Measurements from ENCODE around the gene RPL41. TPM values are rescaled to one million over a fixed set of nuclear protein-coding genes. Genes with fewer than 3 reads are reported as not detected.

RPL41 gene
- total and polyA plus RNA-seq, 9 donors: 4,607 to 9,217 (median 5,456) TPM

DNA sequence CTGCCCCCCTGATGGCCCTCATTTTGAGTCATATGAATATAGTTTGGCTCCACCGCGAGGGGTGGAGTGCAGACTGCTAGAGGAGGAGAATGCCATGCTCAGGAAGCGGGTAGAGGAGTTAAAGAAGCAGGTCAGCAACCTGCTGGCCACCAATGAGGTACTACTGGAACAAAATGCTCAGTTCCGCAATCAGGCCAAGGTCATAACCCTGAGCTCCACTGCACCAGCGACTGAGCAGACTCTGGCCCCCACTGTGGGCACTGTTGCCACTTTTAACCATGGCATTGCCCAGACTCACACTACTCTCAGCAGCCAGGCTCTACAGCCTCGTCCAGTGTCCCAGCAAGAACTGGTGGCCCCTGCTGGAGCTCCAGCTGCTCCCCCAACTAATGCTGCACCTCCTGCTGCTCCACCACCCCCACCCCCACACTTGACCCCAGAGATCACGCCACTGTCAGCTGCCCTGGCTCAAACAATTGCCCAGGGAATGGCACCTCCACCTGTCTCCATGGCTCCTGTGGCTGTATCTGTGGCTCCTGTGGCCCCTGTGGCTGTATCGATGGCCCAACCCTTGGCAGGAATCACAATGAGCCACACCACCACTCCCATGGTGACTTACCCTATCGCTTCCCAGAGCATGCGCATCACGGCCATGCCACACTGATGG, 4.9 kb downstream of the RPL41 start:
- Histone ChIP-seq H3K4me1 (ENCODE audit: control insufficient read depth, insufficient read depth, low read length) (peaks cover 48% of the 10 kb centered on the region), H3K27me3 (ENCODE audit: control insufficient read depth, insufficient read depth, low read length) (no peaks in the 10 kb centered on the region), H3K4me3 (ENCODE audit: low read length) (no peak overlapping the region), H3K36me3 (ENCODE audit: control insufficient read depth, insufficient read depth, low read length) (peaks cover 38% of the 10 kb centered on the region), H3K9me3 (replicated peaks; ENCODE audit: control insufficient read depth, low read depth, low read length) (no peaks in the 10 kb centered on the region), H3K27ac (ENCODE audit: low read length) (no peak overlapping the region)
- WGBS (ENCODE audit: insufficient coverage): 90% methylated on average over 11 of the region's 11 CpGs
- DNase-seq: no peak

DNA sequence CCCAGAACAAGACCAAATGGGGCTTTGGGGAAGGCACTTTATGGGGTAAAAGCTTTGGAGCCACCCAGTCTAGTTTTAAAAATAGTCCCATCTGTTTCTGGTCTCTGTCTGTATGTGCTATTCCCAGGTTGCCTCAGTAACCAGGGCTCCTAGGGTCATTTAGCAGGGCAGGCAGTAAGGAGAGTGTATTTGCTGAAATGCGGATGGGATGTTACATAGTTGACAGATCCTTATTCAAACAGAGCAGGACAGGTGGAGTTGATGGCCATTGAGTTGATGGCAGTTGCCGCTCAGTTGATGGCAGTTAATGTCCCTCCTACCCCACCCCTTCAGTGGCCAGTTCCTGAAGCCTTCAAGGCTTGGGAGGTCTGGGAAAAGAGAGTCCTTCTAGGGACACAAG, 6.2 kb downstream of the RPL41 start:
- Histone ChIP-seq H3K27me3 (ENCODE audit: control insufficient read depth, insufficient read depth, low read length) (no peaks in the 10 kb centered on the region), H3K4me3 (ENCODE audit: low read length) (no peak overlapping the region), H3K9me3 (replicated peaks; ENCODE audit: control insufficient read depth, low read depth, low read length) (no peaks in the 10 kb centered on the region), H3K4me1 (ENCODE audit: control insufficient read depth, insufficient read depth, low read length) (peaks cover 60% of the 10 kb centered on the region), H3K36me3 (ENCODE audit: control insufficient read depth, insufficient read depth, low read length) (peaks cover 35% of the 10 kb centered on the region), H3K27ac (ENCODE audit: low read length) (peak overlapping the region; percentile 54)
- DNase-seq: no peak
- no CpG with 5 or more reads among the region's 2 CpGs for whole genome bisulfite sequencing (ENCODE audit: insufficient coverage)

DNA sequence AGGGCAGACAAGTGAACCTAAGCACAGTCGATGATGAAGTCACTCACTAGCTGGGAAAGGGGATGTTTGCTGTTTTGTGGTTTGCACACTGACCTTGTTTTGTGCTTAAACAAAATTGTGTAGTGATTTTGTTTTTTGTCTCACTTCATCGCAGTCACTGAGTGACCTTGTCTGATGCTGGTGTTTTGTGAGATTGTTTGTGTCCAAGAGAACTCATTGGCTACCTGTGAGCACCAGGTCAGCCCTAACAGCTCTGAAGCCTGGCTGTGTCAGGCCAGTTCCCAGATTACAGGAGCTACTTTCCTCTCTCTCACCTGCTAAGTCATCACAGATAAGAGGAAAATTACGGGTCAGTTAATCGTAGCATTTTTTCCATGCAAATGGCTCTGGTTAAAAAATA, 7.7 kb downstream of the RPL41 start:
- Histone ChIP-seq H3K36me3 (ENCODE audit: control insufficient read depth, insufficient read depth, low read length) (peaks cover 33% of the 10 kb centered on the region), H3K9me3 (replicated peaks; ENCODE audit: control insufficient read depth, low read depth, low read length) (no peaks in the 10 kb centered on the region), H3K4me3 (ENCODE audit: low read length) (no peak overlapping the region), H3K4me1 (ENCODE audit: control insufficient read depth, insufficient read depth, low read length) (peaks cover 55% of the 10 kb centered on the region), H3K27me3 (ENCODE audit: control insufficient read depth, insufficient read depth, low read length) (no peaks in the 10 kb centered on the region), H3K27ac (ENCODE audit: low read length) (no peak overlapping the region)
- 93% methylated on average over 2 of the region's 4 CpGs for WGBS (ENCODE audit: insufficient coverage)
- no peak for DNase-seq

DNA sequence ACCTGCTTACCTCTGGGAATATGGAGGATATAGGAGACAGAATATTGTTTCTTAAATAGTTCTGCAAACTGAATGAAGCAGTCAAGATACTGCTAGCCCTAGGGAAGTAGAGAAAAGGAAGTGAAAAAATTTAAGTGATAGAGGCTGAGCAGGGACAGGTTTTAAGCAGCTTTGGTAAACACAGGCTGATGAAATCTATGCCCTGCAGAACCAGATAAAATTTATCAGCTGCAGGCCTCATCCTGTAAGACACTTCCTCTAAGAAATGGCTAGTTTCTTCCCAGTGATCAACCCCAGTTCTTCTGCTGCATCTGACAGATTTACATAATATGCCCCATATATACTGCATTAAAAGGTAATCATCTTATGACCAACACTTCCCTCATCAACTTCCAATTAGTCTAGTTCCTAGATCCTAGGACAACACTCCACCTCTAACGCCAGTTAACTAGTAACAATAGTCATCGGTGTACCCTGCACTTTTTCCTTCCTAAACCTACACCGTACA, 10.4 kb downstream of the RPL41 start:
- Histone ChIP-seq H3K4me3 (ENCODE audit: low read length) (no peak overlapping the region), H3K27ac (ENCODE audit: low read length) (peak overlapping the region; percentile 98), H3K36me3 (ENCODE audit: control insufficient read depth, insufficient read depth, low read length) (peaks cover 33% of the 10 kb centered on the region), H3K4me1 (ENCODE audit: control insufficient read depth, insufficient read depth, low read length) (peaks cover 49% of the 10 kb centered on the region), H3K9me3 (replicated peaks; ENCODE audit: control insufficient read depth, low read depth, low read length) (no peaks in the 10 kb centered on the region), H3K27me3 (ENCODE audit: control insufficient read depth, insufficient read depth, low read length) (no peaks in the 10 kb centered on the region)
- WGBS (ENCODE audit: insufficient coverage): 76% methylated on average over 3 of the region's 3 CpGs
- DNase-seq: no peak

DNA sequence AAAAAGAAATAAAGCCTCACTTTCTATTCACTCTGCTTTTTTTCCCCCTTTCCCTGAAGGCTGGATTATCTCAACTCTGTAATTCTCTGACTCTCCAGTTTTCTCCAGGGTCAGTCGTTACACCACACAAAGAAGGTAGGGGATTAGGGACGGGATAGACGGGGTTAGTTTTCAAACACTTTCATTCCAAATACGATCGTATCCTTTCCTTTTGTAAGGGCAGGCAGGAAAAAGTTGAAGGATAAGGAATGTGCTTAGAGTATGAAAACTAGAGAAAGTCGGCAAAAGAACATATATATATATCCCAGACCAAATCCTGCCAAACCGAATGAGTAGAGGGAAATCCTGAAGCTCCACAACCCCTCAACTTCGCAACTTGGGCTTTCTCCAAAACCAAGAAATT, 11.1 kb downstream of the RPL41 start:
- Histone ChIP-seq H3K9me3 (replicated peaks; ENCODE audit: control insufficient read depth, low read depth, low read length) (no peaks in the 10 kb centered on the region), H3K36me3 (ENCODE audit: control insufficient read depth, insufficient read depth, low read length) (peaks cover 36% of the 10 kb centered on the region), H3K27ac (ENCODE audit: low read length) (peak overlapping the region; percentile 98), H3K4me3 (ENCODE audit: low read length) (peak overlapping the region; percentile 45), H3K4me1 (ENCODE audit: control insufficient read depth, insufficient read depth, low read length) (peaks cover 44% of the 10 kb centered on the region), H3K27me3 (ENCODE audit: control insufficient read depth, insufficient read depth, low read length) (no peaks in the 10 kb centered on the region)
- WGBS (ENCODE audit: insufficient coverage): 0% methylated on average over 2 of the region's 8 CpGs
- no peak for DNase-seq

DNA sequence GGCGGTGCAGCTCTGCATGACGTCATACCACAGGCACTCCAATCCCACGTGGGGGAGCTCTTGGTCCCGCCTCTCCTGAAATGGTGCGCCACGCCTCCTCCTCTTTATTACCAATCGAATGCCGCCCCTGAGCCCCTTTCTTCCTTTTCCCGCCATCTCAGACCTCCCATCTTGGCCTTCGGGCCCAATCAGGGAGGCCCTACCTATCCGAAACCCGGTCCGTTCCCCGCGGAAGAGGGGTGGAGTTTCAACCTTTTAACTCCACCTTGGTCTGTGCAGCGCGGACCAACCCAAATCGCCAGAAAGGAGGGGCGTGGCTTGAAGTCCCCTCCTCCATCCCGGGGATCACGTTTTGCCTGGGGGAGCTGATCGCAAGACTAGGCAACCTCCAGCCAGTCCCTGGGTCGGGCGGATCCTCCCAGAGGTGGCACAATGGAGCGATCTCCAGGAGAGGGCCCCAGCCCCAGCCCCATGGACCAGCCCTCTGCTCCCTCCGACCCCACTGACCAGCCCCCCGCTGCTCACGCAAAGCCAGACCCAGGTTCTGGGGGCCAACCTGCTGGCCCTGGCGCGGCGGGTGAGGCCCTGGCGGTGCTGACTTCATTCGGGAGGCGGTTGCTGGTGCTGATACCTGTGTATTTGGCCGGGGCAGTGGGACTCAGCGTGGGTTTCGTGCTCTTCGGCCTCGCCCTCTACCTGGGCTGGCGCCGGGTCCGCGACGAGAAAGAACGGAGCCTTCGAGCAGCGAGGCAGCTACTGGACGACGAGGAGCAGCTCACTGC, 11.6 kb downstream of the RPL41 start, which contains the start of gene ESYT1:
Gene ESYT1 (plus strand): TSS at position 380 of the 782 bp plus-strand sequence. CDS start 53 bp downstream, at position 433.
- under 1% methylated on average over 48 of the region's 49 CpGs for WGBS (ENCODE audit: insufficient coverage)
- Histone ChIP-seq H3K27ac (ENCODE audit: low read length) (peak within 1 kb of the TSS; percentile 98), H3K4me3 (ENCODE audit: low read length) (peak within 1 kb of the TSS; percentile 99), H3K36me3 (ENCODE audit: control insufficient read depth, insufficient read depth, low read length) (peaks cover 35% of the 10 kb centered on the region), H3K4me1 (ENCODE audit: control insufficient read depth, insufficient read depth, low read length) (peaks cover 38% of the 10 kb centered on the region), H3K9me3 (replicated peaks; ENCODE audit: control insufficient read depth, low read depth, low read length) (no peaks in the 10 kb centered on the region), H3K27me3 (ENCODE audit: control insufficient read depth, insufficient read depth, low read length) (no peaks in the 10 kb centered on the region)
- peak; percentile 100 for DNase-seq

DNA sequence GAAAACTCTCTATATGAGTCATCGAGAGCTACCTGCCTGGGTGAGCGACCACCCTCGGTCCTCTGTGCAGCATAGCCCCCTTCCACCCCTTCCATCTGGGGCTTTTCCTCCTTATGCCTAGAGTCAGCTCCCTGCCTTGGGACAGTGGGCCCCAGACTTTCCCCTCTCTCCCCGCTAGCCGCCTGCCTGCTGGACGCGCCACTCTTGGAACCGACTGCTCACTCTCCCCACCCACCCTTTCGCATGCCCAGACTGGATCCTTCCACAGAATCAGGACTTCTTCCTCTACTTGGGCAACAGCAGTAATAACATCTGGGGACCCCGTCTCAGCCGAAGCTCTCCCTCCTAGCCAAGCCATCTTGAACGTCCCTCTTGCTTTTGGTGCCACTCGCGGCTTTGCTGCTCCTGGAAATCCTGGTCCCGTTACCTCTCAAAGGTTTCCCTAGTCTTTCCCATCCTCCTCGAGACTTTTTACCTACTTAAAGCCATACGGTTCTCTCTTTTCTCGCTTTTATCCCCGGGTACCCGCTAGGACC, 12.3 kb downstream of the RPL41 start:
- H3K4me3 ChIP-seq (ENCODE audit: low read length): peak overlapping the region; percentile 99
- peaks cover 38% of the 10 kb centered on the region for H3K4me1 ChIP-seq (ENCODE audit: control insufficient read depth, insufficient read depth, low read length)
- DNase-seq: peak; percentile 54
- H3K36me3 ChIP-seq (ENCODE audit: control insufficient read depth, insufficient read depth, low read length): peaks cover 38% of the 10 kb centered on the region
- peak overlapping the region; percentile 98 for H3K27ac ChIP-seq (ENCODE audit: low read length)
- H3K27me3 ChIP-seq (ENCODE audit: control insufficient read depth, insufficient read depth, low read length): no peaks in the 10 kb centered on the region
- H3K9me3 ChIP-seq (replicated peaks; ENCODE audit: control insufficient read depth, low read depth, low read length): no peaks in the 10 kb centered on the region
- WGBS (ENCODE audit: insufficient coverage): 0% methylated on average over 15 of the region's 20 CpGs

DNA sequence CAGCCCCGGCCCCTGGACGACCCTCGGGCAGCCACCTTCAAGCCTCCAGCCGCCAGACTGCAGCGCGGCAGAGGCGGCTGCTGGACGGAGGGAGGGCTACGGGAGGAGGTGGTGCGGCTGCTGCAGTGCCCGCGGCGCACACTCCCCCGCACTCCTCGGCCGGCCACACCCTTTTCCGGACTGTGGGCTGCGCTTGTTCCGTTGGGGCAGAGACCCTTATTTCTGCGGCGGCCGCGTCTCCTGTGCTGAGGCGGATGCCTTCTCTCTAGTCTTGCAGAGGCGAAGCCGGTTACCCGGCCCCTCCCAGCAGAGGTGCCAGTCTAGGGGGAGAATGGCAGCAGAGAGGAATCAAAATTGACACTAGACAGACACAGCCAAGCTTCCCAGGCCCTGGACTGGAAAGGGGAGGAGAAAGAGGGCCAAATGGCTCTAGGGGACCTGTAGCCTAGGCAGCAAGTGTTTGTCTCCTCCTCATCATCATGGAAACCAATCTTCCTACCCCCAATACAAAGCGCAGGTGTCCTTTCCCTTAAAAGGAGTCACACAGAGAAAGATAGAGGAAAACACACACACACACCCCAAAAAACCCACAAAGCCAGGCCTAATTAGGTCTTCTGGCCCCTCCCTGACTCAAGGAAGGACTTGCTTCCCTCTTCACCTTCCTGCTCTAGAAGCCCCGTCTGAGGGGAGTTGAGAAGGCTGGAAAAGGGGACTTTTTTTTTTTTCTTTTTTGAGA, 12.9 kb downstream of the RPL41 start:
- H3K4me1 ChIP-seq (ENCODE audit: control insufficient read depth, insufficient read depth, low read length): peaks cover 38% of the 10 kb centered on the region
- H3K4me3 ChIP-seq (ENCODE audit: low read length): peak overlapping the region; percentile 99
- under 1% methylated on average over 23 of the region's 29 CpGs for WGBS (ENCODE audit: insufficient coverage)
- no peaks in the 10 kb centered on the region for H3K27me3 ChIP-seq (ENCODE audit: control insufficient read depth, insufficient read depth, low read length)
- peak; percentile 65 for DNase-seq
- peaks cover 41% of the 10 kb centered on the region for H3K36me3 ChIP-seq (ENCODE audit: control insufficient read depth, insufficient read depth, low read length)
- H3K9me3 ChIP-seq (replicated peaks; ENCODE audit: control insufficient read depth, low read depth, low read length): no peaks in the 10 kb centered on the region
- peak overlapping the region; percentile 98 for H3K27ac ChIP-seq (ENCODE audit: low read length)

DNA sequence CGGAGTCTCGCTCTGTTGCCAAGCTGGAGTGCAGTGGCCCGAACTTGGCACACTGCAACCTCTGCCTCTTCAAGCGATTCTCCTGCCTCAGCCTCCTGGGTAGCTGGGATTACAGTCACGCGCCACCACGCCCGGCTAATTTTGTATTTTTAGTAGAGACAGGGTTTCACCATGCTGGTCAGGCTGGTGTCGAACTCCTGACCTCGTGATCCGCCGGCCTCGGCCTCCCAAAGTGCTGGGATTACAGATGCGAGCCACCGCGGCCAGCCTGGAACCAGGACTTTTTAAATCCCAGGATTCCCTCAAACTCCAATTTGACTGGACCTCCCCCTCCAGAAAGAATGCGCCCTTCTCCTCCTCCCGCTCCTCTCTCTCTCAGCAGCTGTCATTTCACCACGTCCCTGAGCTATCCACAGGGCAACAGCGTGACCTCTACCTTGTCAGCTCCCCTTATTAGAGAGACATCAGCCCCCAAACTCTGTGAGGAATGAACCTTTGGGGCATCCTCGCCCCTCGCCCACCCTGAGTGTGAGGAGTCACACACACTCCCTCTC, 13.6 kb downstream of the RPL41 start:
- H3K4me3 ChIP-seq (ENCODE audit: low read length): peak overlapping the region; percentile 99
- H3K27ac ChIP-seq (ENCODE audit: low read length): peak overlapping the region; percentile 98
- H3K4me1 ChIP-seq (ENCODE audit: control insufficient read depth, insufficient read depth, low read length): peaks cover 38% of the 10 kb centered on the region
- peak; percentile 34 for DNase-seq
- no peaks in the 10 kb centered on the region for H3K27me3 ChIP-seq (ENCODE audit: control insufficient read depth, insufficient read depth, low read length)
- H3K36me3 ChIP-seq (ENCODE audit: control insufficient read depth, insufficient read depth, low read length): peaks cover 46% of the 10 kb centered on the region
- no peaks in the 10 kb centered on the region for H3K9me3 ChIP-seq (replicated peaks; ENCODE audit: control insufficient read depth, low read depth, low read length)
- 43% methylated on average over 14 of the region's 22 CpGs for whole genome bisulfite sequencing (ENCODE audit: insufficient coverage)

Data from muscle of leg (tissue), 11 donors.